Measurements from ENCODE around the gene CD300A.

DNA sequence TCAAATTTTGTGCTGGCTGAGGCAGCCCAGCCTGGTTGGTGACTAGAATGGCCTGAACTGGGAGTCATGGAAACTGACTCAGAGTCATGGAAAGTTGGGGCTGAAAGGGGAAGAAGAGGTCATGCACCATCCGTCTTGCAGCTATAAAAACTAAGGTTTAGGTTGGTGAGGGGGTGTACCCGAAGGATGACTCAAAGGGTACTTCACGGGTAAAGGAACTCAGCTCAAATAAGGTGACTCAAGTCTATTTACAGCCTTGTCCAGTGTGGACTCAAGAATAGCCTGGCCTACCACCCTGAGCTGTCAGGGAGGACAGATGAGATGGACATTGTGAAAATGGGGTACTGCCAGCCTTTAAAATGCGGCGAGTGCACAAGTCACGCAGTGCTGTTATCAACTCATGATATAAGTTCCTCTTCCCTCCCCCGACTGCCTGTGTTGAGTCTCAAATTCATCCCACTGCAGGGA is 46.2 kb downstream of the CD300A start:
- TF ChIP-seq CTCF (IDR thresholded peaks at IDR 0.05) (no peak), EP300 (IDR thresholded peaks at IDR 0.05) (no peak), POLR2A (IDR thresholded peaks at IDR 0.05; ENCODE audit: low read depth) (no peak)

Data from esophagus muscularis mucosa (tissue), 4 donors.